NCI-H1436 treated with DMSO at 0.1 percent for 48 hours (cell line): ENCODE data around the gene NEK3.
A peak's percentile ranks its signal among the peaks of the same experiment; 100 is the strongest.
"Not testable (repeated sequence)": the region's sequence is repeated elsewhere in the genome, so short reads cannot be mapped to it uniquely, and the experiment has no call there.

ENCODE experiments used
- DNase-seq: peaks from one replicate; lab custom pipeline; 2025; lab: John Stamatoyannopoulos, UW

NEK3 gene

GRCh38 chr13:52159159-52159982, at the start of gene NEK3:
NEK3 (minus strand) TSS chr13:52159597; CDS start chr13:52156191, 3,406 bp downstream.
- no peak for DNase-seq

DNA sequence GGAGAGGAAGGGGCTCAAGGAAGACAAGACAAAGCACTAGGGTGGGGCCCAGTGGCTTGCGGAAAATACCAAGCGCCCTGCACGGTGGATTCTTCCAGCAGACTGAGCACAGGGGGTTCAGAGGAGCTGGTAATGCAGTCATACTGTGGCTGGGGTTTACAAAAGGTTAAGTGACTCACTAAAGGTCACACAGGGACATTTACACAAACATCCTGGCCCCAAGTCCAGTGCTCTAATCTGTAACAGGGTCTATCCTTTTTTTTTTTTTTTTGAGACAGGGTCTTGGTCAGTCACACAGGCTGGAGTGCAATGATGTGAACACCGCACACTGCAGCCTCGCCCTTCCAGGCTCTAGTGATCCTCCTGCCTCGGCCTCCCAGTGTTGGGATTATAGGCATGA, 49.0 kb upstream of the NEK3 start:
- DNase-seq, result not testable (repeated sequence)

DNA sequence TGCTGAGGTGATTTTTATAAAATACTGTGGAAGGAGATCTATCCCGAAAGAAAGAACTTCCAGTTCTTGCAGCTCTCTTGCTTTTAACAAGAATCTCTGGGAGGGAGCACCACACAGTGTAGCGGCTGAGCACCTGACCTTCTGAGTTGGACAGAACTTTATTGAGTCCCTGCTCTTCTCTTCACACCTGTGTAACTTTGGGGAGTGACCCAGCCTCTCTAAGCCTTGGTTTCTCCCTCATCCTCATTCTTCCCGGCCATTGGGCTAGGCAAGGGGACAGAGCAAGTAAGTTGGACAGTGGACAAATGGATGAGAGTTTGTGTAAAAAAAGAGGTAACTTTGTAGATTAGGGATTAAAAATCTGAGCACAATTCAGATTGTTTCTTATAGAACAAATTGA, 48.5 kb upstream of the NEK3 start:
- DNase-seq, result not testable (repeated sequence)

GRCh38 chr13:52207337-52207736, 47.9 kb upstream of the NEK3 start:
- DNase-seq, result not testable (repeated sequence)

DNA sequence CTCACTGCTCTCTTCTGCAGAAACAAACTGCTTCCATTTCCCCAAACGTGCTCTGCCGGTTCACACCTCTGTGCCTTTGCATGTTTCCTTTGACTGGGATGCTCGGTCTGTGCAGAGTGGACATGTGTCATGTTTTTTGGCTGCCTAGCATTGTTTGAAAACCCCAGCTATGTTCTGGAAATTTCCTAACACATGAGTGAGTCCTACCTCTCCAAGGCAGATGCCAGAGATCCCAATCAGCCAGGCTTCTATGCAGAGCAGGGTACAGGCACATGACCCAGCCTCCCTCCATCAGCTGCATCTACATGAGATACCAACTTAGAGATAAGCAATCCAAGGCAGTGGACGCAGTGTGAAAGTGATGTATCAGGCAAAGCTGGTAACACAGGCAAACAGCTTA, 45.1 kb upstream of the NEK3 start:
- DNase-seq, result not testable (repeated sequence)

GRCh38 chr13:52203864-52204263, 44.5 kb upstream of the NEK3 start:
- DNase-seq, result not testable (repeated sequence)

DNA sequence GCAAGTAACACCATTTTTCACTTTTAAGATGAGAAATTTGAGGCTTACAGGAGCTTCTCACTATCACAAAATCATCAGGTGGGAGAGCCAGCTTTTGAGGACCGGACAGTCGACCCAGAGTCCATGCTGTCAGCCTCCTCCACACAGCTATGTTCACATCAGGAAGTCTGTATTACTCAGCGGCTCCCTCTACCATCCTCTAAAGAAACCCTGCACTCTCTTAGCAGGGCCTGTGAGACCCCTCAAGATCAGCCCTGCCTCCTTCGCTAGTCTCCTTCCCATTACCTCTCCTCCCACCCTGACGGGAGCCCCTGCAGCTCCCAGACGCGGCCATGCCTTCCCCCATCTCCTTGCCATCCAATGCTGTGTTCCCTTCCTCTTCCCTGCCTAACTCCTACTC, 43.1 kb upstream of the NEK3 start:
- DNase-seq, result not testable (repeated sequence)

GRCh38 chr13:52201439-52202193, 42.2 kb upstream of the NEK3 start:
- not testable (repeated sequence) for DNase-seq

- no peak for DNase-seq
Observed at GRCh38 chr13:52195401-52195837, 36.0 kb upstream of the NEK3 start.

DNA sequence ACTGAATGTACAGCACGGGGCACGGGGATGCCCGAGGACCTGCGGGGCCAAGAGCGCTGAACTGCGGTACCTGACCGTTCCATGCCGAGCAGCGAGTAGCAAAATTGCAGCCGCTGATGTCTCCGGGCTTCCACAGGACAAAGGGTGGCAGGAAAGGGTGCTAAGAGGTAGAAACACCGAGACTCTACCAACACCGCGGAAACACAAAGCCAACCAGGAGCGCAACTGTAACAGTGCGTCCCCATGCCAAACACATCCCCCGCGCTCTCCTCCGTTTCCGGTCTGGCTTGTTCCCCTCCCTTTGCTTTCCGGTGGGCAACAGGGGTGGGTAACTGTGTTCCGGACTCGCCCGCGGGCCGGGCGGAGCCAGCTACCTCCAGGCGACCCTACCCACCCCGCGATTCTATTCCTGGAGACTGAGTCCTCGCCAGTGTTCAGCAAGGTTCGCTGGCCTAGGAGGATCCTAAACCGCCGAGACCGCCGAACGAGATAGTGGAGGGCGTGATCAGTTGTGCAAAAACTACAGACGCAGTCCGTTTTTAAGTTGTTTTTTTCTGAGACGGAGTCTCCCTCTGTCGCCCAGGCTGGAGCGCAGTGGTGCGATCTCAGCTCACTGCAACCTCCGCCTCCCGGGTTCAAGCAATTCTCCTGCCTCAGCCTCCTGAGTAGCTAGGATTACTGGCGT, 34.9 kb upstream of the NEK3 start:
- DNase-seq, result peak; percentile 3

DNA sequence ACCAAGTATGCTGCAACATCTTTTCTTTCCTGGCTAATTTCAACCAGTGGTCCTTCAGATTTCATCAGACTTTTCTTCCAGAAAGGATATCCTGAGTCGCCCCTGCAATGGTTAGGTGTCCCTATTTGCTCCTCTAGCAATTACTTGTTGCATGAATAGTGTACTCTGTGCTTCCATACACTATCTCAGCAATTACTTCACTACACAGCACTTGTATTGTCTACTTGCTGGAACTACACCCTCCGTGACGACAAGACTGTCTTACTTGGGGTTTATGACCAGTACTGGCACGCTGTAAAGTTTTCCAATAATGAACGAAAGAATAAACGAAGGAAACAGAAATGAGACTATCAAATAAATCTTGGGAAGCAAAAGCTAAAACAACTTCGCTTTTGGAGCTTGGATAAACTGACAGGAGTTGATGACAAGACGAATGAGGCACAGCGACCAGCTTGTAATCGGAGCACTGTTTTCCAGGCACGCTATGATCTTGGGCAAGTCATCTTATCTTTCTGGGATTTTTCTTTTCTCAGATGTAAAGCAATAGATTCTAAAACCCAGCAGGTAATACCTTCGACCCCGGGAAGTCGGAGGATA, 34.3 kb upstream of the NEK3 start:
- not testable (repeated sequence) for DNase-seq

GRCh38 chr13:52187424-52188187, 28.2 kb upstream of the NEK3 start:
- not testable (repeated sequence) for DNase-seq

GRCh38 chr13:52187029-52187423, 27.6 kb upstream of the NEK3 start:
- no peak for DNase-seq

GRCh38 chr13:52181316-52181954, 22.0 kb upstream of the NEK3 start:
- not testable (repeated sequence) for DNase-seq

DNA sequence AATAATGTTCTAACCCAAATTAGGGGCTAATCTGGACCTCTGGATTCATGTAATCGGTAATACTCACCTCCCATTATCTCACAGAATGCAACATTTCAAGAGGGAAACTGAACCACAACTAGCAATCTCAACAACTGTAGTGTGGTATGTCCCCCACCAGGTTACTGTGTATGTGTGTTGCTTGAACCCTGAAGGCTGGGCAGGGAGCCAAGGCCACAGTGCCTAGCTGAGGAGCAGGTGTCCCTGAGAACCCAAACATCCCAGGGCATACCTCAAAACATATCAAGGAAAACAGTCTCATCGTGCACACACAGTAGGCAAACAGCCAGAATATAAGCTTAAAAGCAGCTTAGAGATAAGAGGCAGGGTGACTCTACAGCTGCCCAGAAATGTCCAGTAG, 20.5 kb upstream of the NEK3 start:
- DNase-seq, result no peak

DNA sequence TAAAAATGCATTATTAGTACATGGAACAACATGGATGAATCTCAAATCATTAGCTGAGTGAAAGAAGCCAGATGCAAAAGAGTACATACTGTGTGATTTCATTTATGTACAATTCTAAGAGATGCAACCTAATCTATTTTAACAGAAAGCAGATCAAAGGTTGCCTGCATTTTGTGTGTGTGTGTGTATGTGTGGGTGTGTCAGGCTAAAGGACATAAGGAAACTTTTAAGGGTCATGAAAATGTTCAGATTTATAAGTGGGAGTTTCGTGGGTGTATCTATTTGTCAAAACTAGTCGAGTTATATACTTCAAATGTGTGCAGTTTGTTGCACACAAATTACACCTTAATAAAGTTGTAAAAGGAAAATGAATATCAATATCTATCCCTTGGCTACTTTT, 17.9 kb upstream of the NEK3 start:
- no peak for DNase-seq

GRCh38 chr13:52173970-52174369, 14.6 kb upstream of the NEK3 start:
- DNase-seq, result not testable (repeated sequence)

DNA sequence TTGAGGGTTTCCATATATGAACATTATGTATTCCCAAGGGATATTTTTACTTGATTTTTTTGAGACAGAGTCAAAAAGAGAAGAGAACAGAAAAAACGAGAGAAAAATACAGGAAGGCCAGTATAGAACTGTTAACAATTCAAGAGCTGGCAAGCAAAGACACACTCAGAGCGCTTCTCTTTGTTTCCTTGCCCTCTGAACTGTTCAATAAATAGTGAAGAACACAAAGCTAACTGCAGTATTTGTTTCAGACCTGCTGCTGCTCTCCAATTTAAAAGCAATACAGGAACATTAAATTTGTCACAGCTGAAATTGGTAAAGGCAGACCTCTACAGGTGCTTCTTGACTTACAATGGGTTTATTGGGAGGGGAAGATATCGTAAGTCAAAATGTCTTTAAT, 14.0 kb upstream of the NEK3 start:
- DNase-seq, result no peak

DNA sequence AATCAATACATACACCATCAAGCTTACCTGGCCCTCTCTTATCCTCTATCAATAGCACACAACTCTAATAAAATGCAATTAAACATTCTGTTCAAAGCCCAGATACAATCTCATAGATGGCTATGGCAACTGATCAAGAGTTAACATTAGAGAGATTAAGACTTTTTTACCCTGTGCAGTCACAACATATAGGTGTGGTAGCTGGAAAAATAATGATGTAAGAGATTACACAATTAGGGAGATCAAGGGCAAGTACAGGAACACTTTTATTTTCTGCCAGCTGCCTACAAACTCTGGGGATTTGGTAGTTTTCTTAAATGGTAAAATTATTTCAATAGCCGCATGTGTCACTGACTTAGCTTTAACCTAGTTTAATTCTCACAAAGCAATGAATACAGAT, 12.3 kb upstream of the NEK3 start:
- DNase-seq, result not testable (repeated sequence)

GRCh38 chr13:52170828-52171391, 11.5 kb upstream of the NEK3 start:
- DNase-seq, result not testable (repeated sequence)
